HG03060 (cell line): ENCODE data around the gene EPS15.
"Not testable (repeated sequence)": the region's sequence is repeated elsewhere in the genome, so short reads cannot be mapped to it uniquely, and the experiment has no call there.

ENCODE experiments used
- ATAC-seq: cut with Tn5 transposase; IDR thresholded peaks from one replicate; pipeline ENCODE4 v1.9.1; 2021; ENCODE audit warnings: low read depth, moderate number of reproducible peaks; ENCODE audit not compliant: unreplicated experiment

EPS15 gene

DNA sequence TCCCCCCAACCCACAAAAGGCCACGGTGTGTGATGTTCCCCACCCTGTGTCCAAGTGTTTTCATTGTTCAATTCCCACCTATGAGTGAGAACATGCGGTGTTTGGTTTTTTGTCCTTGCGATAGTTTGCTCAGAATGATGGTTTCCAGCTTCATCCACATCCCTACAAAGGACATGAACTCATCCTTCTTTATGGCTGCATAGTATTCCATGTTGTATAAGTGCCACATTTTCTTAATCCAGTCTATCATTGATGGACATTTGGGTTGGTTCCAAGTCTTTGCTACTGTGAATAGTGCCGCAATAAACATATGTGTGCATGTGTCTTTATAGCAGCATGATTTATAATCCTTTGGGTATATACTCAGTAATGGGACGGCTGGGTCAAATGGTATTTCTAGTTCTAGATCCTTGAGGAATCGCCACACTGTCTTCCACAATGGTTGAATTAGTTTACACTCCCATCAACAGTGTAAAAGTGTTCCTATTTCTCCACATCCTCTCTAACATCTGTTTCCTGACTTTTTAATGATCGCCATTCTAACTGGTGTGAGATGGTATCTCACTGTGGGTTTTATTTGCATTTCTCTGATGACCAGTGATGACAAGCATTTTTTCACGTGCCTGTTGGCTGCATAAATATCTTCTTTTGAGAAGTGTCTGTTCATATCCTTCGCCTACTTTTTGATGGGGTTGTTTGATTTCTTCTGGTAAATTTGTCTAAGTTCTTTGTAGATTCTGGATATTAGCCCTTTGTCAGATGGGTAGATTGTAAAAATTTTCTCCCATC is 44.0 kb downstream of the EPS15 start:
- not testable (repeated sequence) for ATAC-seq

- ATAC-seq = no peak
Observed at GRCh38 chr1:51473331-51474115, 45.5 kb downstream of the EPS15 start.

DNA sequence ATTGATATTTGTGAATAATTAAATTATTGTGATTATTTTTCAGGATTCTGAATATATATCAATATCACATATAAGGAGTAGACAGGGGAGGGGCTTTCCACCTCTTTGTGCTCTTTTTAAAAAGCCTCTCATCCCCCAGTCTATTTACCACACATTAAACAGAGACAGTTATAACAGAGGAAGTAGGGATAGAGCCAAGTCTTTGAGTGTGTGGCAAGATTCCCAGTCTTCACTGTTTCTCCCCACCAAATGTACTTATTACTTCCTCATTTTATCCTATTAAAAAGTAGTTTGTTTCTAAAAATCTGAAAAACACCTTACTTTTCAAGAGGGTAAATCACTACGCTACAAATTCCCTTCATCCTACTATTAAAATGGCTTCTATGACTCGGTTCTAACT is 46.7 kb downstream of the EPS15 start:
- no peak for ATAC-seq

GRCh38 chr1:51469518-51469917 is 49.5 kb downstream of the EPS15 start:
- no peak for ATAC-seq

GRCh38 chr1:51464828-51465227 is 54.2 kb downstream of the EPS15 start:
- no peak for ATAC-seq

DNA sequence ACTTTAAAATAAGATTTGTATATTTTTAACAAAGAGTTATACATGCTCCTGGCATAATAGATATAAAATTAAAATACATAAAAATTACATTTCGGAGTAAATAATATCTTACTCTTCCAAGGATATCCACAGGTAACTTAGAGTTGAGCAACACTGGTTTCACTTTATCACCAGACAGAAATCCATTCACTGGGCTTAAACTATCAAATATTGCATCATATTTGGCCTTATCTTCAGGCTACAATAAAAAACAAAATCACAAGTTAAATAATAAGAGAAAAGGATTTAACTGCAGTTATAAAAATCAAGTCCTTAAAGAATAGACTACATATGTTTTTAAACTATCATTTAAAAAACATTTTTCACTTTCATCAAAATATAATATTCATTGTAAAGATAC is 55.5 kb downstream of the EPS15 start:
- ATAC-seq = no peak

DNA sequence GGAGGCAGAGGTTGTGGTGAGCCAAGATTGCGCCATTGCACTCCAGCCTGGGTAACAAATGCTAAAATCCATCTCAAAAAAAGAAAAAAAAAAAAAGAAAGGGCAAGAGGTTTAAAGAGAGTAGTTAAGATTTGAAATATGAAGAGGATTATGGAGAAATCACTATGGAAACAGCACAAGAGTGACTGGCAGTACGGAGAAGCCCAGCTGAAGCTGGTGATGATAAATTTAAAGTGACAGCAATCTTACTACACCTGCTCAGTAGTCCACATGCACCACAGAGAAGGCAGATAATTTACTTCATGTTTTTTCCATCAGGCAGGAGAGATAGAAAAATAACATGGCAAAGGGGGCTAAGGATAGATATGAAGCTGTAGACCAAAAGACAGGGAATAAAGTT is 56.8 kb downstream of the EPS15 start:
- not testable (repeated sequence) for ATAC-seq

DNA sequence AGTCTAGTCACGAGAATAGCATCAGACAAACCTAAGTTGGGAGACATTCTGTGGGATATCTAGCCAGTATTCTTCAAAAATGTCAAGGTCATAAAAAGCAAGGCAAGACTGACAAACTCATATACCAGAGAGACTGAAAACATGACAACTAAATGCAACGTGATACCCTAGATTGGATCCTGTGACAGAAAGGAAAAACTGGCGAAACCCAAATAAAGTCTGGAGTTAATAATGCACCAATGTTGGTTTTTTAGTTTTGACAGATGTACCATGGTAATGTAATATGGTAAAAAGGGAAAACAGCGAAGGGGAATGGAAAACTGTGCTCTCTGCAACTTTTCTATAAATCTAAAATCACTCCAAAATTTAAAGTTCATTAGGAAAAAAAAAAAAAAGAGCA is 64.5 kb downstream of the EPS15 start:
- no peak for ATAC-seq

GRCh38 chr1:51453010-51453409 is 66.1 kb downstream of the EPS15 start:
- no peak for ATAC-seq

DNA sequence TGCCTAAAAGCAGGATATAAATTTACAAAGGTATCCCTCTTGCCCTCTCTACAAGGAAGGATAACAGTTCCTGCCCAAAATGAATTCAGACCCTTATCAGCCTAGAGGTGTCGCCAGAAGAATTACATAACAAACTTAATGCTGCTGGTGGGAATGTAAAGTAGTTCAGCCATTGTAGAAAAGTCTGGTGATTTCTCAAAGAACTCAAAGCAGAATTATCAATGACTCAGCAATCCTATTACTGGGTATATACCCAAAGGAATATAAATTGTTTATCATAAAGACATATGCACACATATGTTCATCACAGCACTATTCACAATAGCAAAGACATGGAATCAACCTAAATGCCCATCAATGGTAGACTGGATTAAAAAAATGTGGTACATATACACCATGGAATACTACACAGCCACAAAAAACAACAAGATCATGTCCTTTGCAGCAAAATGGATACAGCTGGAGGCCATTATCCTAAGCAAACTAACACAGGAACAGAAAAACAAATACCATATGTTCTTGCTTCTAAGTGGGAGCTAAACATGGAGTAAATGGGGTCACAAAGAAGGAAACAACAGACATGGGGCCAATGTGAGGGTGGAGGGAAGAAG is 70.1 kb downstream of the EPS15 start:
- ATAC-seq = not testable (repeated sequence)

GRCh38 chr1:51445351-51446090 is 73.5 kb downstream of the EPS15 start:
- no peak for ATAC-seq

- no peak for ATAC-seq
Observed at GRCh38 chr1:51444534-51445192, 74.4 kb downstream of the EPS15 start.

DNA sequence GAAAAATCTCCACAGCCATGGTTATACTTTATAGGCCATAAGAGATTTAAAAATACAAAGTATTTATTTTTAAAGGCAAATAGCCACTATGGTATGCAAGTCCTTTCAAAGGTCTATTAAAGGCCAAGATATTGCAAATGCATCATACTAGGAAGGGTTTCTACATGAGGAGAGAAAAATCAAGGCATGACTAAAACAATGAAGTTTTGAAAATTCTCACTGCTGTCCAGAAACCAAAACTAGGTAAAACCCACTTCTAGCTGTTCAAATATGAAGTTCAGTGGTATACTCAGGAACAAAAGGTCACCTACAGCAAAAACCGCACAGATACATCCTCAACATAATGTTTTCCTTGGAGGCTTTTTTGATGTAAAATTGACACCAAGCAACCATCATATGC is 75.0 kb downstream of the EPS15 start:
- ATAC-seq = no peak

GRCh38 chr1:51443555-51443954 is 75.5 kb downstream of the EPS15 start:
- no peak for ATAC-seq

DNA sequence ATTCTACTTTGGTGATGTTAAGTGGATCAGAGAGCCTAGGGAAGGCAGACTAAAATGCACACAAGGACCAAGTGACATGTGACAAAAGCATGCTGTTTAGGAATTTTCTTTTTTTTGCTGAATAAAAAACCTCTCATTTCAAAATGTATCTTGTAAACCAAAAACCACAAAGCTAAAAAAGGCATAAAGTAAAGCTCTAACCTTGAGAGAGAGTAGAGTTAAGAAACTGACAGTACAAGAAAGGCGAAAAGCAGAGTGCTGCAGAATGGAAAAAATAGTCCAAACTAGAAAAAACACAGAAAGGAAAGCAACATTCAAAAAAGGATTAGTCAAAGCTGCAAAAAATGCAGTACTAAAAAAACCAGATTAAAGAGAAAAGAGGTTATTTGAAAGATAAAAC is 76.5 kb downstream of the EPS15 start:
- ATAC-seq = no peak

GRCh38 chr1:51442198-51442597 is 76.9 kb downstream of the EPS15 start:
- no peak for ATAC-seq

- ATAC-seq = no peak
Observed at GRCh38 chr1:51439895-51440294, 79.2 kb downstream of the EPS15 start.

- ATAC-seq = no peak
Observed at GRCh38 chr1:51439053-51439452, 80.0 kb downstream of the EPS15 start.

- not testable (repeated sequence) for ATAC-seq
Observed at GRCh38 chr1:51437391-51437790, 81.7 kb downstream of the EPS15 start.

- no peak for ATAC-seq
Observed at GRCh38 chr1:51435878-51436277, 83.2 kb downstream of the EPS15 start.
